ENCODE data around the gene CALD1. TPM values are rescaled to one million over a fixed set of nuclear protein-coding genes. Genes with fewer than 3 reads are reported as not detected.
A peak's percentile ranks its signal among the peaks of the same experiment; 100 is the strongest.

Gene CALD1
- total and polyA plus RNA-seq, 10 donors: 42.4 to 333 (median 212) TPM

DNA sequence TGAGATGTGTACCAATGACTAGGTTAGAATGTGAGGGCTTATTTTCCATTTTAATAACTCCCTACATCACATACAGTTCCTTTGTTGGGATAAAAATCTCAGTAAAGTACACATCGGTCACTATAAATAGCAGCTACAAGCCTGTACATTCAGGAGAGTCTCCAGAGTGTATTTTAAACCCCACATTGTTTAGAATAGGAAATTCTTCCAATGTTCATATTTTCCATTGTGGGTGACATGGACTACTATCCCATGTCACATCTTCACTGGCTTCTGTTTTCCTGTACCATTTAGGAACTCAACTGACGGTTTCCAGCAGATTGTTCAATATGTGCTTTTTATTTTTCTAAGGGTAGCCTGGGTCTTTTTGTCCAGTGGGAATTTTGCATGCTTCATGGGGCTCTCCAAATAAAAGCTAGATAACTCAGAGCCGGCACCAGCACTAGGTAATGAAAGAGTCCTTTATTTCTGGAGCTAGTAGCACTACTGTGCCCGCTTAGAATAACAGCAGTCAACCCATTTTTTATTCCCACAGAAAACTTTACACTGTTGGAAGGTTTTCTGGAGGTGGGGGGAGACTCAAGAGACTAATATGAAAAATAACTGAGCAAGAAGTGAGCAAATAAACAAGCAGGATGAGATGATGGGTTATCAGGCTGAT lies 100.5 kb downstream of the CALD1 start:
- TF ChIP-seq CTCF (IDR thresholded peaks at IDR 0.05 in 8 of 11, conservative IDR thresholded peaks at IDR 0.05 in 3 of 11) (no peak), POLR2AphosphoS5 (IDR thresholded peaks at IDR 0.05) (no peak), POLR2A (IDR thresholded peaks at IDR 0.05) (no peak)
- intact Hi-C loops (cut with DNase I; ENCODE audit: low total_unique reads): no loop called here
- no peak for DNase-seq
- H3K27me3 ChIP-seq (replicated peaks in 1 of 7): no peaks in the 10 kb centered on the region
- no peak overlapping the region for H3K27ac ChIP-seq
- H3K9me3 ChIP-seq: no peaks in the 10 kb centered on the region
- no peaks in the 10 kb centered on the region for H3K4me1 ChIP-seq
- no peaks in the 10 kb centered on the region for H3K36me3 ChIP-seq
- no peak overlapping the region for H3K4me3 ChIP-seq
- WGBS, 5 donors: 81 to 91% (median 89%) methylated on average over 4 of the region's 4 CpGs

- Histone ChIP-seq H3K36me3 (no peaks in the 10 kb centered on the region), H3K4me3 (no peak overlapping the region), H3K9me3 (no peaks in the 10 kb centered on the region), H3K4me1 (peaks cover 0 to 23% (median 13%) of the 10 kb centered on the region in 6 donors), H3K27me3 (replicated peaks in 1 of 7) (no peaks in the 10 kb centered on the region), H3K27ac (no peak overlapping the region)
- DNase-seq: no peak
- no peak for TF ChIP-seq POLR2A (IDR thresholded peaks at IDR 0.05)
- TF ChIP-seq POLR2AphosphoS5 (IDR thresholded peaks at IDR 0.05): no peak
- no peak for TF ChIP-seq CTCF (IDR thresholded peaks at IDR 0.05 in 8 of 11, conservative IDR thresholded peaks at IDR 0.05 in 3 of 11)
- intact Hi-C loops (cut with DNase I; ENCODE audit: low total_unique reads): no loop called here
- WGBS, 5 donors: 60 to 92% (median 75%) methylated on average over 1 of the region's 1 CpG
These were observed 103.0 kb downstream of the CALD1 start for GRCh38 chr7:134882481-134882880.

DNA sequence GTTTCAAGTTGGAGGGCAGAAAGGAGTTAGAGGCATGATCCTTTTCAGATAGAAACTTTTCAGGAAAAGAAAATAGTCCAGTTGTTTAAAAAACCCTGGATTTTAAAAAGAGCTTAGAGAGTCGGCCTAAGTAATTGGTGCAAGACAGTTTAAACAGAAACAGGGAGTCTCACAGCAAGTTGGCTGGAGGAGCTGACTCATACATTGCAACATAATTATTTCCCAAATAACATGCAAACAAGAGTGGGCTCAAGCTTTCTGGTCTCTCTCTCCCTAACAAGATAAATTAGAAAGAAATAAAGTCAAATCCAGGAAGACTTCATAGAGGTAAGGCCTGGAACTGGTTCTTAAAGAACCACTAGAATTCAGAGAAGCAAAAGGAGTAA lies 106.5 kb downstream of the CALD1 start:
- TF ChIP-seq POLR2A (IDR thresholded peaks at IDR 0.05) (no peak), CTCF (IDR thresholded peaks at IDR 0.05 in 8 of 11, conservative IDR thresholded peaks at IDR 0.05 in 3 of 11) (no peak), POLR2AphosphoS5 (IDR thresholded peaks at IDR 0.05) (no peak)
- WGBS, 5 donors: 37 to 73% (median 49%) methylated on average over 1 of the region's 1 CpG

DNA sequence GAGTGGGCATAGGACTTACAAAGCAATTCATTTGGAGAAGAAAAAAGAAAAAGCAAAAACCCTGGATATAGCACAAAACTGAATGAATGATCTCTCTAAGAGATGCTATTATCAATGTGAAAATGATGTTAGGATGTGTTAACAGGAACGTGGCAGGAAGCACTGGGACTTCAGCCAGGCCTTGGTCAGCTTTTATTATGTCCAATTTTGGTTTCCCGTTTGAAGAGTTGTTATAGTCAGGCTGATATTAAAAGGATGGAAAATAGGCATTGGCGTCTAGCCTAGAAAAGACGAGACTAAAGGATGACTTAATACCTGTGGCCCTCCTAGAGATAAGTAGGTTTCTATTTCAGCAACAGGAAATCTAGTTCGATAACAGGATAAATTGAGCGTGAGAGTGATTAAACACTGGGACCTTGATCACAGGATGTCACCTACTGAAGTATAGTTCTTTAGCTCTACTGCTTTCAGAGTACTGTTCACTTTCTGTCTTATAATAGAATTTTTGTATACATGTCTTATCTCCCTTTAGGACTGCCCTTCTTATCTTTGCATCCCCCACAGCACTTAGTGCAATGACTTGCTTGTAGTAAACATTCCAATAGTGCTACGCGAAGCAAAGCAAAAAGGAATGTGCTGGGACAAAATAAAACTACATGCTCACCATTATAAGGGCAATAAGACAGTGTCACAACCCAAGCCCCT lies 107.1 kb downstream of the CALD1 start:
- no peak overlapping the region for H3K4me3 ChIP-seq
- TF ChIP-seq POLR2AphosphoS5 (IDR thresholded peaks at IDR 0.05) (no peak), CTCF (IDR thresholded peaks at IDR 0.05 in 8 of 11, conservative IDR thresholded peaks at IDR 0.05 in 3 of 11) (no peak), POLR2A (IDR thresholded peaks at IDR 0.05) (no peak)
- no peak for DNase-seq
- H3K27ac ChIP-seq: peak overlapping the region in 7 of 8 donors; percentile 24 to 56 (median 52)
- peaks cover 0 to 12% (median 5%) of the 10 kb centered on the region in 7 donors for H3K27me3 ChIP-seq (replicated peaks in 1 of 7)
- 40 to 58% (median 50%) methylated on average over 8 of the region's 8 CpGs for WGBS, 5 donors
- H3K9me3 ChIP-seq: no peaks in the 10 kb centered on the region
- intact Hi-C loops (cut with DNase I; ENCODE audit: low total_unique reads): no loop called here
- H3K36me3 ChIP-seq: no peaks in the 10 kb centered on the region
- peaks cover 0 to 40% (median 17%) of the 10 kb centered on the region in 6 donors for H3K4me1 ChIP-seq

More for the DNA sequence above, 106.5 kb downstream of the CALD1 start:
- Histone ChIP-seq H3K4me3 (no peak overlapping the region), H3K27ac (peak overlapping the region in 7 of 8 donors; percentile 15 to 56 (median 42)), H3K9me3 (no peaks in the 10 kb centered on the region), H3K4me1 (peaks cover 0 to 35% (median 17%) of the 10 kb centered on the region in 6 donors), H3K36me3 (no peaks in the 10 kb centered on the region), H3K27me3 (replicated peaks in 1 of 7) (peaks cover 0 to 6% (median 0%) of the 10 kb centered on the region in 7 donors)
- intact Hi-C loops (cut with DNase I; ENCODE audit: low total_unique reads): no loop called here
- no peak for DNase-seq

All from spleen (tissue), 11 donors.